H1 (cell line): ENCODE data around the gene ARNT2. TPM values are rescaled to one million over a fixed set of nuclear protein-coding genes. Genes with fewer than 3 reads are reported as not detected.

ENCODE experiments used
- CTCF ChIA-PET: fragments of 300-600 bp; sonication (Branson Sonifier 250); formaldehyde crosslinking; loops from one replicate; lab custom pipeline; 2021; ENCODE audit not compliant: partially characterized antibody; lab: Charles Lee
- POLR2A ChIA-PET: fragments of 300-600 bp; sonication (Branson Sonifier 250); formaldehyde crosslinking; loops from one replicate; lab custom pipeline; 2021; ENCODE audit warnings: inconsistent platforms; ENCODE audit not compliant: partially characterized antibody; lab: Charles Lee
- DNase-seq, 2 experiments: peaks; one replicate each; pipeline versions ENCODE4 v3.0.0 to v3.0.0-alpha.2; 2010 to 2022; ENCODE audit warnings: low spot score in 2 of 2, low read depth in 1 of 2, mixed read lengths in 1 of 2
- FAIRE-seq: peaks from 2 replicates; lab custom pipeline; 2011; peaks lifted over from hg19 to GRCh38; lab: Jason Lieb, UNC
- H2AFZ ChIP-seq: 2 replicates; pipeline ENCODE4 v1.8.1; 2012; ENCODE audit warnings: low read length, inconsistent platforms
- H2AK5ac ChIP-seq: 2 replicates; pipeline ENCODE4 v1.6.1; 2013; ENCODE audit warnings: low read depth, low read length
- H2BK120ac ChIP-seq: replicated peaks from 2 replicates; pipeline ENCODE3; 2013; ENCODE audit warnings: low read depth, low read length, inconsistent platforms
- H2BK12ac ChIP-seq: 2 replicates; pipeline ENCODE4 v1.6.1; 2013; ENCODE audit warnings: low read depth, low read length
- H2BK15ac ChIP-seq: 2 replicates; pipeline ENCODE4 v1.6.1; 2013; ENCODE audit warnings: low read length
- H2BK20ac ChIP-seq: 2 replicates; pipeline ENCODE4 v1.6.1; 2013; ENCODE audit warnings: low read length
- H2BK5ac ChIP-seq: 2 replicates; pipeline ENCODE4 v1.6.1; 2013; ENCODE audit warnings: low read depth, low read length
- H3K14ac ChIP-seq: 2 replicates; pipeline ENCODE4 v1.6.1; 2013; ENCODE audit warnings: inconsistent platforms; ENCODE audit not compliant: insufficient read length
- H3K18ac ChIP-seq: 2 replicates; pipeline ENCODE4 v1.6.1; 2013; ENCODE audit warnings: low read length; ENCODE audit errors: extremely low read depth
- H3K23ac ChIP-seq: 2 replicates; pipeline ENCODE4 v1.6.1; 2013; ENCODE audit warnings: inconsistent platforms; ENCODE audit not compliant: insufficient read length
- H3K23me2 ChIP-seq: 2 replicates; pipeline ENCODE4 v1.6.1; 2013; ENCODE audit warnings: low read depth, low read length
- H3K27ac ChIP-seq: 2 replicates; pipeline ENCODE4 v1.6.1; 2011; ENCODE audit warnings: low read depth, low read length, inconsistent platforms
- H3K27me3 ChIP-seq, 4 experiments: replicated peaks in 1 of 4; 1 replicate in 1 of 4; 2 replicates in 3 of 4; pipeline versions ENCODE4 v1.6.1 to v1.8.1; 2011 to 2013; ENCODE audit warnings: low read length in 3 of 4, mild to moderate bottlenecking in 3 of 4, inconsistent platforms in 2 of 4, mixed read lengths in 2 of 4, moderate library complexity in 1 of 4; ENCODE audit not compliant: control insufficient read depth in 3 of 4, insufficient read depth in 3 of 4; ENCODE audit errors: extremely low read depth in 1 of 4
- H3K36me3 ChIP-seq, 4 experiments: 2 replicates each; pipeline versions ENCODE4 v1.6.1 to v1.8.1; 2011 to 2013; ENCODE audit warnings: mild to moderate bottlenecking in 4 of 4, low read length in 3 of 4, moderate library complexity in 2 of 4, control low read depth in 1 of 4, inconsistent platforms in 1 of 4; ENCODE audit not compliant: insufficient read depth in 4 of 4, control insufficient read depth in 2 of 4
- H3K4ac ChIP-seq: replicated peaks from 2 replicates; pipeline ENCODE3; 2013; ENCODE audit warnings: low read length, low read depth, mixed read lengths, inconsistent platforms; ENCODE audit not compliant: insufficient read length
- H3K4me1 ChIP-seq, 4 experiments: replicated peaks in 1 of 4; 1 replicate in 1 of 4; 2 replicates in 3 of 4; pipeline versions ENCODE4 v1.6.1 to v1.8.1; 2011 to 2013; ENCODE audit warnings: low read length in 3 of 4, inconsistent platforms in 2 of 4, mixed read lengths in 1 of 4; ENCODE audit not compliant: insufficient read depth in 4 of 4, control insufficient read depth in 3 of 4
- H3K4me2 ChIP-seq, 2 experiments: 2 replicates each; pipeline versions ENCODE4 v1.6.1 to v1.8.1; 2011 to 2013; ENCODE audit warnings: low read depth in 2 of 2, low read length in 2 of 2, control low read depth in 1 of 2, inconsistent platforms in 1 of 2, mild to moderate bottlenecking in 1 of 2; ENCODE audit not compliant: insufficient read depth in 1 of 2
- H3K4me3 ChIP-seq, 4 experiments: fragments of 200-600, 300-600 bp in 1 of 4; sonication (generic), shearing (Covaris generic), sonication (Bioruptor Twin) in 1 of 4; 2 replicates each; pipeline versions ENCODE4 v1.5.1 to v1.8.1; 2011 to 2016; ENCODE audit warnings: low read length in 4 of 4, low read depth in 3 of 4, control low read depth in 2 of 4, inconsistent platforms in 2 of 4, mild to moderate bottlenecking in 2 of 4, mixed read lengths in 1 of 4, moderate library complexity in 1 of 4; ENCODE audit not compliant: insufficient read depth in 2 of 4; ENCODE audit errors: extremely low read depth in 1 of 4
- H3K56ac ChIP-seq: replicated peaks from 2 replicates; pipeline ENCODE3; 2013; ENCODE audit warnings: low read depth, mild to moderate bottlenecking, mixed read lengths, low read length, inconsistent platforms; ENCODE audit not compliant: insufficient read length
- H3K79me1 ChIP-seq: 2 replicates; pipeline ENCODE4 v1.6.1; 2013; ENCODE audit warnings: low read depth, low read length, control low read depth
- H3K79me2 ChIP-seq, 2 experiments: 2 replicates each; pipeline versions ENCODE4 v1.6.1 to v1.8.1; 2012 to 2013; ENCODE audit warnings: low read length in 2 of 2, mild to moderate bottlenecking in 2 of 2, inconsistent platforms in 1 of 2; ENCODE audit not compliant: insufficient read depth in 2 of 2, control insufficient read depth in 1 of 2
- H3K9ac ChIP-seq, 4 experiments: replicated peaks in 1 of 4; 1 replicate in 1 of 4; 2 replicates in 3 of 4; pipeline versions ENCODE4 v1.6.1 to v1.8.1; 2011 to 2013; ENCODE audit warnings: low read depth in 3 of 4, low read length in 3 of 4, control low read depth in 2 of 4, mild to moderate bottlenecking in 2 of 4, moderate library complexity in 2 of 4, inconsistent platforms in 1 of 4; ENCODE audit errors: extremely low read depth in 1 of 4
- H3K9me3 ChIP-seq, 2 experiments: 2 replicates each; pipeline versions ENCODE4 v1.6.1 to v1.8.1; 2012 to 2013; ENCODE audit warnings: mild to moderate bottlenecking in 2 of 2, moderate library complexity in 2 of 2, control low read depth in 1 of 2, inconsistent platforms in 1 of 2, low read depth in 1 of 2, low read length in 1 of 2, mixed read lengths in 1 of 2; ENCODE audit not compliant: insufficient read depth in 2 of 2
- H4K20me1 ChIP-seq, 2 experiments: replicated peaks in 1 of 2; 2 replicates each; pipeline versions ENCODE3 to v1.8.1; 2011 to 2013; ENCODE audit warnings: inconsistent platforms in 2 of 2, low read length in 2 of 2, mild to moderate bottlenecking in 1 of 2; ENCODE audit not compliant: insufficient read depth in 2 of 2, control insufficient read depth in 1 of 2
- H4K5ac ChIP-seq: 2 replicates; pipeline ENCODE4 v1.6.1; 2013; ENCODE audit warnings: low read length, low read depth, mixed read lengths, inconsistent platforms; ENCODE audit not compliant: insufficient read length
- H4K8ac ChIP-seq: 2 replicates; pipeline ENCODE4 v1.8.0; 2013; ENCODE audit warnings: mild to moderate bottlenecking, moderate library complexity, low read length, inconsistent platforms; ENCODE audit not compliant: insufficient read depth; ENCODE audit errors: extremely low read depth
- H4K91ac ChIP-seq: replicated peaks from 2 replicates; pipeline ENCODE3; 2013; ENCODE audit warnings: low read length, mixed read lengths, inconsistent platforms; ENCODE audit not compliant: insufficient read length
- ASH2L ChIP-seq: fragments of 200-600, 300-600 bp; sonication (generic); IDR thresholded peaks from one replicate; pipeline ENCODE4 v1.7.1; 2017; ENCODE audit warnings: low read length
- BACH1 ChIP-seq: IDR thresholded peaks from 2 replicates; pipeline ENCODE4 v1.6.1; 2012; ENCODE audit warnings: low read length, improper control_type of control experiment
- CHD2 ChIP-seq: IDR thresholded peaks from 2 replicates; pipeline ENCODE4 v1.6.1; 2012; ENCODE audit warnings: low read length, improper control_type of control experiment
- CTCF ChIP-seq, 3 experiments: IDR thresholded peaks; 1 replicate in 2 of 3; 2 replicates in 1 of 3; pipeline versions ENCODE4 v1.5.1 to v1.6.1; 2011; ENCODE audit warnings: low read length in 3 of 3, mild to moderate bottlenecking in 3 of 3, inconsistent platforms in 2 of 3, low read depth in 1 of 3, moderate library complexity in 1 of 3; ENCODE audit not compliant: insufficient read depth in 1 of 3; ENCODE audit errors: control extremely low read depth in 1 of 3
- EP300 ChIP-seq, 2 experiments: IDR thresholded peaks; 1 replicate in 1 of 2; 2 replicates in 1 of 2; pipeline ENCODE4 v1.6.1; 2011 to 2012; ENCODE audit warnings: low read depth in 2 of 2, low read length in 2 of 2, mild to moderate bottlenecking in 2 of 2, borderline replicate concordance in 1 of 2, inconsistent platforms in 1 of 2, moderate library complexity in 1 of 2
- EZH2 ChIP-seq: fragments of 200-600 bp; sonication (generic); IDR thresholded peaks from 2 replicates; pipeline ENCODE4 v1.7.1; 2012; ENCODE audit warnings: low read depth, mild to moderate bottlenecking, moderate library complexity, low read length, inconsistent platforms; ENCODE audit not compliant: severe bottlenecking
- GTF2F1 ChIP-seq: IDR thresholded peaks from 2 replicates; pipeline ENCODE4 v1.6.1; 2012; ENCODE audit warnings: low read depth, low read length, improper control_type of control experiment, borderline replicate concordance
- JUN ChIP-seq: IDR thresholded peaks from 2 replicates; pipeline ENCODE4 v1.6.1; 2011; ENCODE audit warnings: low read depth, mild to moderate bottlenecking, improper control_type of control experiment, low read length
- JUND ChIP-seq: IDR thresholded peaks from 2 replicates; pipeline ENCODE4 v1.6.1; 2011; ENCODE audit warnings: mild to moderate bottlenecking, improper control_type of control experiment, low read length
- SIRT6 ChIP-seq: IDR thresholded peaks from one replicate; pipeline ENCODE4 v1.7.1; 2012; ENCODE audit warnings: low read length, inconsistent platforms
- SP4 ChIP-seq: IDR thresholded peaks from 2 replicates; pipeline ENCODE4 v1.6.1; 2012; ENCODE audit warnings: low read length, inconsistent platforms
- TBP ChIP-seq: IDR thresholded peaks from 2 replicates; pipeline ENCODE4 v1.6.1; 2011; ENCODE audit warnings: low read depth, low read length, improper control_type of control experiment
- WGBS, 2 experiments: shearing (Covaris generic) in 1 of 2; methylation state at CpG; one replicate each; pipeline versions ENCODE4 v1.1.6 to v1.1.7; 2013 to 2015; ENCODE audit warnings: low lambda C conversion rate in 2 of 2, mixed read lengths in 2 of 2, inconsistent platforms in 1 of 2, low coverage in 1 of 2, missing lambda C conversion rate in 1 of 2; ENCODE audit not compliant: insufficient replicate concordance in 2 of 2, insufficient coverage in 1 of 2, insufficient read length in 1 of 2; ENCODE audit errors: extremely low coverage in 1 of 2, missing lambda C conversion rate in 1 of 2; 5-methylcytosine and 5-hydroxymethylcytosine counted together
- polyA plus RNA-seq, 7 experiments: library from polyadenylated mRNA; depleted of rRNA in 3 of 7; stranded (reverse) in 5 of 7; unstranded in 2 of 7; fragments of >200 nt in 5 of 7; fragments of 200-250 nt in 2 of 7; gene quantifications; 1 replicate in 5 of 7; 2 replicates in 1 of 7; 4 replicates in 1 of 7; pipeline versions ENCODE4 v1.2.1 to v1.2.3, GENCODE V29; 2011 to 2013; ENCODE audit warnings: missing spikeins in 2 of 7, mixed read lengths in 2 of 7
- total RNA-seq: library from RNA; stranded (reverse); fragmentation: NEBNext Ultra II Directional; extraction: Animal tissue kit (Norgen Biotek cat#: 25700); gene quantifications from 2 replicates; pipeline ENCODE4 v1.2.1, GENCODE V29; 2021

ARNT2 gene
- total and polyA plus RNA-seq, 2 of the 8 experiments (the other 6 are each of a cell fraction or from before 2014, with no cell fraction given), result 9.5 to 14.6 TPM

DNA sequence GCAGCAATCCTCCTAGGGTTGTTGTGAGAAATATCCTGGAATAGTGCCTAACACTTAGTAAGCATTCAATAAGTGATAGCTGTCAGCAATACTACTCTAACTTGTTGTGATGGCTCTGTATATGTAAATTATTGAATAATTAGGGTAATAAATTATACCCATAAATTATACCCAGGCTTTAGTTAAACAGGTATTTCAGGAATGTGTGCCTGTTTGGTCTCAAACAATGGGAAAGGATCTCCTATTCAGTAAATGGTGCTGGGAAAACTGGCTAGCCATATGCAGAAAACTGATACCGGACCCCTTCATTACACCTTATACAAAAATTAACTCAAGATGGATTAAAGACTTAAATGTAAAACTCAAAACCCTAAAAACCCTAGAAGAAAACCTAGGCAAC, 14.8 kb upstream of the ARNT2 start:
- H2BK5ac ChIP-seq, result no peak overlapping the region; the same call in 1 of the 2 replicates
- H2BK20ac ChIP-seq, result 0 out of 2 replicates have a peak overlapping the region, but pooled peaks have one; percentile 1
- H3K56ac ChIP-seq, result no peak overlapping the region
- H2BK120ac ChIP-seq, result no peak overlapping the region
- H3K79me1 ChIP-seq, result no peaks in the 10 kb centered on the region
- H4K20me1 ChIP-seq, result no peaks in the 10 kb centered on the region
- H2AFZ ChIP-seq, result no peak overlapping the region
- 47% methylated on average over 1 of the region's 1 CpG; no CpG with 5 or more reads in 1 of the 2 experiments for WGBS, 2 experiments
- no peak overlapping the region for H3K23ac ChIP-seq
- 0 out of 2 replicates have a peak overlapping the region, but pooled peaks have one; percentile 51 for H2BK12ac ChIP-seq
- ChIA-PET POLR2A (interaction anchor here (0.9 to 1.2 kb wide), 3 partner anchors 10 to 17 kb away, joined by 3 to 4 read pairs (median 3); partner anchors contain the start of gene ARNT2), CTCF (interaction anchor here (1.0 to 1.4 kb wide), 3 partner anchors 80 to 149 kb away, joined by 3 read pairs; no protein-coding TSS in a partner anchor)
- no peaks in the 10 kb centered on the region for H3K79me2 ChIP-seq
- H3K9me3 ChIP-seq, result no peaks in the 10 kb centered on the region
- DNase-seq (no peak), FAIRE-seq (no peak)
- H4K8ac ChIP-seq, result no peak overlapping the region
- no peak overlapping the region for H2BK15ac ChIP-seq
- H2AK5ac ChIP-seq, result no peak overlapping the region
- no peak overlapping the region for H3K27ac ChIP-seq
- no peak overlapping the region for H3K14ac ChIP-seq
- H3K4me3 ChIP-seq, result no peak overlapping the region
- no peak overlapping the region for H3K18ac ChIP-seq
- H3K4me1 ChIP-seq, result peaks cover 0 to 6% (median 3%) of the 10 kb centered on the region in 4 experiments; a peak in 3 of 7 replicates
- no peak overlapping the region for H3K4me2 ChIP-seq
- H3K36me3 ChIP-seq, result no peaks in the 10 kb centered on the region
- no peak overlapping the region for H4K5ac ChIP-seq
- no peaks in the 10 kb centered on the region for H3K23me2 ChIP-seq
- no peak overlapping the region for H3K4ac ChIP-seq
- no peaks in the 10 kb centered on the region for H3K27me3 ChIP-seq
- no peak overlapping the region for H3K9ac ChIP-seq
- no peak overlapping the region for H4K91ac ChIP-seq
- TF ChIP-seq JUN (no peak), JUND (no peak), EP300 (IDR thresholded peaks at IDR 0.05; ENCODE audit: borderline replicate concordance in 1 of 2, low read depth in 2 of 2, low read length in 2 of 2) (no peak), SP4 (no peak), TBP (no peak), EZH2 (no peak), SIRT6 (no peak), CTCF (IDR thresholded peaks at IDR 0.05; ENCODE audit: control extremely low read depth in 1 of 3, insufficient read depth in 1 of 3, low read depth in 1 of 3, low read length in 3 of 3) (no peak), ASH2L (no peak), BACH1 (no peak), CHD2 (no peak), GTF2F1 (no peak)
